22Rv1 (cell line): Measurements from ENCODE around the gene SOX1.

ENCODE experiments used
- CTCF ChIP-seq: fragments of 450-650 bp; IDR thresholded peaks from 2 replicates; pipeline ENCODE4 v1.5.1; 2017; ENCODE audit warnings: mild to moderate bottlenecking
- ZFX ChIP-seq: fragments of 450-650 bp; IDR thresholded peaks from 2 replicates; pipeline ENCODE4 v1.6.1; 2017; ENCODE audit warnings: antibody characterized with exemption, borderline replicate concordance

- TF ChIP-seq CTCF (no peak), ZFX (no peak)
Observed at GRCh38 chr13:112073245-112074138, 6.5 kb downstream of the SOX1 start.
